Measurements from ENCODE around the gene SLC13A2. TPM values are rescaled to one million over a fixed set of nuclear protein-coding genes. Genes with fewer than 3 reads are reported as not detected.

SLC13A2 gene
- total RNA-seq, 1 donor from 2014 or later = not detected

DNA sequence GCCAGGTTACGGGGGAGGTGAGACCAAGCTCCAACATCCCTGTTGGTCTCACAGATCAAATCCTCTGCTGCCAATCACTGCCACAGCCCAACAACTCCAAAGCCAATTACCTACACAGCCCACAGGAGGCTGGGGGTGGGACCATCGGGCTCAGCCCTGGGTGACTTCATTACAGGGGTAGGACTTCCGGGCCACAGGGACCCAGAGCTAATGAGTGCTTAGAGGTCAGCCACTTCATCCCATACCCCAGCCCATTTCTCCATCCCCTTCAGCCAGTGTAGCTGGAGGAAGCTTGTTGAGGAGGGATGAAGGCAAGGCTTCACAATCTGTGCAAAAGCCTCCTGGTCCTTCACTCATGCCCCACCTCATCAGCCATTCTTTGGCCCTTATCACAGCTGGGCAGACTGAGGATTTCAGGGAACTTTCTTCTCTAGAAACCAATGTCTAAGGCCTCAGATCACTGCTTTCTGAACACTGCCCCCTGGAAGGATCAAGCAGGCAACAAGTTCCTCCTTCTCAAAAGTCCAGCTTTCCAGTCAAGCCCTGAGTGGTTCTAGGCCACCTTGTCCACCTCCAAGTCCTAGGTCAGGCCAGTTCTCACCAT is 38.5 kb downstream of the SLC13A2 start:
- H3K4me1 Mint-ChIP-seq = peaks cover 10% of the 10 kb centered on the region
- peaks cover 39% of the 10 kb centered on the region for H3K27me3 Mint-ChIP-seq (ENCODE audit: low read depth)
- H3K9me3 Mint-ChIP-seq = no peaks in the 10 kb centered on the region
- TF ChIP-seq, protein P1, sequence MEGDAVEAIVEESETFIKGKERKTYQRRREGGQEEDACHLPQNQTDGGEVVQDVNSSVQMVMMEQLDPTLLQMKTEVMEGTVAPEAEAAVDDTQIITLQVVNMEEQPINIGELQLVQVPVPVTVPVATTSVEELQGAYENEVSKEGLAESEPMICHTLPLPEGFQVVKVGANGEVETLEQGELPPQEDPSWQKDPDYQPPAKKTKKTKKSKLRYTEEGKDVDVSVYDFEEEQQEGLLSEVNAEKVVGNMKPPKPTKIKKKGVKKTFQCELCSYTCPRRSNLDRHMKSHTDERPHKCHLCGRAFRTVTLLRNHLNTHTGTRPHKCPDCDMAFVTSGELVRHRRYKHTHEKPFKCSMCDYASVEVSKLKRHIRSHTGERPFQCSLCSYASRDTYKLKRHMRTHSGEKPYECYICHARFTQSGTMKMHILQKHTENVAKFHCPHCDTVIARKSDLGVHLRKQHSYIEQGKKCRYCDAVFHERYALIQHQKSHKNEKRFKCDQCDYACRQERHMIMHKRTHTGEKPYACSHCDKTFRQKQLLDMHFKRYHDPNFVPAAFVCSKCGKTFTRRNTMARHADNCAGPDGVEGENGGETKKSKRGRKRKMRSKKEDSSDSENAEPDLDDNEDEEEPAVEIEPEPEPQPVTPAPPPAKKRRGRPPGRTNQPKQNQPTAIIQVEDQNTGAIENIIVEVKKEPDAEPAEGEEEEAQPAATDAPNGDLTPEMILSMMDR (IDR thresholded peaks at IDR 0.05; ENCODE audit: unreplicated experiment) = no peak
- no peak overlapping the region for H3K27ac Mint-ChIP-seq
- no peak overlapping the region for H3K4me3 Mint-ChIP-seq
- H3K36me3 Mint-ChIP-seq = no peaks in the 10 kb centered on the region
- no peak for DNase-seq (ENCODE audit: low spot score in 2 of 2, unreplicated experiment in 2 of 2)

DNA sequence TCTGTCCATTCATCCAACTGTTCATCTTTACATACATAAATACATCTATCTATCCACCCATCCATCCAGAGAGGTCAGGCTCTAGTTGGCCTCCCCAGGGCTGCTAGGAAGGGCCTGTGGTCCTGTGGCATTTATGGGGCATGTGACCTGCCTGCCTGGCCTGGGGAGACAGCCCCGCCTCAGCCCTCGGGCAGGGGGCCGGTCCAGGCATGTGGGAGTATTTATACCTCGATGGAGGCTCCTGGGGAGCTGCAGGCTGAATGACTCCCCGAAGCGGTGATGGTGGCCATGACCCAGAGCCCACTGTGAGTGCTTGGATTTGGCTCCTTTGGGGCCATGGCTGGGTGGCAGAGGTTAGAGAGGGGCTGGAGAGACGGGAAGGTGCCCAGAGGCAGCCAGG is 40.0 kb downstream of the SLC13A2 start:
- Mint-ChIP-seq H3K4me3 (no peak overlapping the region), H3K9me3 (no peaks in the 10 kb centered on the region), H3K36me3 (no peaks in the 10 kb centered on the region), H3K4me1 (peaks cover under 1% of the 10 kb centered on the region), H3K27me3 (ENCODE audit: low read depth) (peaks cover 36% of the 10 kb centered on the region), H3K27ac (no peak overlapping the region)
- TF ChIP-seq, protein P1 (IDR thresholded peaks at IDR 0.05; ENCODE audit: unreplicated experiment) = no peak
- DNase-seq (ENCODE audit: low spot score in 2 of 2, unreplicated experiment in 2 of 2) = no peak

DNA sequence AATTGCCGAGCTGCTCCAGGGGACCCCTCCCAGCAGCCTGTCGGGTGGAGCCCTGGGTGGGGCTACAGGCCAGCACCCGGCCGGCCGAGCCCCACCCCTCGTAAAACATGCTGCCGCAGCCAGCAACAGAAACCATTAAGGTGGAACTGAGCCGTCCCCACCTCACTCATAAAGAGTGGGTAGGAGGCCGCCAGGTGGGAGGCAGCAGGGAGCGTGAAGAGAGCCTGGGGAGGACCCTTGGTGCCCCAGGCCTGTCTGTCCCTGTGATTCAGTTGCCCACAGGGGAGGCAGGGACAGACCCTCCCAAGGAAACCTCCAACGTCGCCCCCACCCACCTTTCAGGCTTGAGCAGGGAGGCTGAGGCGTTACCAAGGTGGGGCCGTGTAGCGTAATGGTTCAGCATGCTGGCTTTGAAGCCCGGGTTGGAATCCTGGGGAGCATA is 41.1 kb downstream of the SLC13A2 start:
- peaks cover 35% of the 10 kb centered on the region for H3K27me3 Mint-ChIP-seq (ENCODE audit: low read depth)
- H3K4me3 Mint-ChIP-seq = no peak overlapping the region
- TF ChIP-seq, protein P1 (IDR thresholded peaks at IDR 0.05; ENCODE audit: unreplicated experiment) = no peak
- no peaks in the 10 kb centered on the region for H3K9me3 Mint-ChIP-seq
- H3K27ac Mint-ChIP-seq = no peak overlapping the region
- no peak for DNase-seq (ENCODE audit: low spot score in 2 of 2, unreplicated experiment in 2 of 2)
- no peaks in the 10 kb centered on the region for H3K36me3 Mint-ChIP-seq
- H3K4me1 Mint-ChIP-seq = no peaks in the 10 kb centered on the region

DNA sequence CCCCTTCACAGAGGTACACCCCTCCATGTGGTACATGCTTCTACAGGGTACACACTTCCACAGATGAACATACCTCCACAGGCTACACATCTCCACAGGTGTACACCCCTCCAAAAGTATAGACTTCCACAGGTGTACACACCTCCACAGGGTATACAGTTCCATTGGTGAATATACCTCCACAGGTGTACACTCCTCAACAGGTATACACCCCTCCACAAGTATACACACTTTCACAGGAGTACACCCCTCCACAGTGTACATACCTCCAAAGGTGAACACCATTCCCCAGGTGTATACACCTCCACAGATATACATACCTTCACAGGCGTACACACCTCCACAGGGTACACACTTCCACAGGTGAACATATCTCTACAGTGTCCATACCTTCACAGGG is 42.1 kb downstream of the SLC13A2 start:
- TF ChIP-seq, protein P1 (IDR thresholded peaks at IDR 0.05; ENCODE audit: unreplicated experiment) = no peak
- no peaks in the 10 kb centered on the region for H3K36me3 Mint-ChIP-seq
- H3K4me3 Mint-ChIP-seq = no peak overlapping the region
- no peaks in the 10 kb centered on the region for H3K4me1 Mint-ChIP-seq
- H3K9me3 Mint-ChIP-seq = no peaks in the 10 kb centered on the region
- no peak overlapping the region for H3K27ac Mint-ChIP-seq
- no peak for DNase-seq (ENCODE audit: low spot score in 2 of 2, unreplicated experiment in 2 of 2)
- peaks cover 30% of the 10 kb centered on the region for H3K27me3 Mint-ChIP-seq (ENCODE audit: low read depth)

DNA sequence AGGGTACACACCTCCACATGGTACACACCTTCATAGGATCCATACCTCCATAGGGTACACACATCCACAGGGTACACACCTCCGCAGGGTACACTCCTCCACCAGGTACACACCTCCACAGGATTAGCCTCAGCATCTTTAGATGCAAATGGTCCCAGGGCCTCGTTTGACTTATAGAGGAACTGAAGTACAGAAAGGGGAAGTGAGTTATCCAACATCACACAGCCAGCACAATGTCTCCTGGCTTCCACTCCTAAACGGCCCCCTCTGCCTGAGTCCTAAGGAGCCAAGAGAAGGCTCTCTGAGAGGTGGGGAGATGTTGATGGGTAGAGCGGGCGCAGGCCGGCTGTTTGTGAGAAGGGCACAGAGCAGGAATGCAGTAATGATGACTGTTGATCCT is 44.7 kb downstream of the SLC13A2 start:
- peaks cover 18% of the 10 kb centered on the region for H3K27me3 Mint-ChIP-seq (ENCODE audit: low read depth)
- H3K4me3 Mint-ChIP-seq = no peak overlapping the region
- no peaks in the 10 kb centered on the region for H3K4me1 Mint-ChIP-seq
- H3K27ac Mint-ChIP-seq = no peak overlapping the region
- DNase-seq (ENCODE audit: low spot score in 2 of 2, unreplicated experiment in 2 of 2) = no peak
- no peaks in the 10 kb centered on the region for H3K36me3 Mint-ChIP-seq
- H3K9me3 Mint-ChIP-seq = no peaks in the 10 kb centered on the region
- TF ChIP-seq, protein P1 (IDR thresholded peaks at IDR 0.05; ENCODE audit: unreplicated experiment) = no peak

DNA sequence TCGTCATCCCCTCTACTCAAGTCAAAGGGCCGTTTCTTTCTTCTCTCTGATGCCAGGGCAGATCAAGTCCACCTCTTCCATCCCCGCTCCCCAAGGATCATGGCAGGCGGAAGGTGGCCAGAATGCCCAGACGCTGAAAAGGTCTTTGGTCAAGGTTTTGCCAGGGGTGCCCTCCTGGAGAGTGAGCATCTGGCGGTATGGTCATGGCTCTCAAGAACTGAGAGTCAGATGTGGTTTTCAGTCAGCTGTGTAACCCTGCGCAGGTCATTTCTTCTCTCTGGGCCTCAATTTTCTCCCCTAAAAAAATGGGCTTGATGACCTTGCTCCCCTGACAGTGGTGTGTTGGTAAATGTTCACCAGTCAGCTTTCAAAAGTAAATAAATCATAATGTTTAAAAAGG is 45.1 kb downstream of the SLC13A2 start:
- Mint-ChIP-seq H3K27me3 (ENCODE audit: low read depth) (peaks cover 14% of the 10 kb centered on the region), H3K9me3 (no peaks in the 10 kb centered on the region), H3K27ac (no peak overlapping the region), H3K4me3 (no peak overlapping the region), H3K36me3 (no peaks in the 10 kb centered on the region), H3K4me1 (no peaks in the 10 kb centered on the region)
- TF ChIP-seq, protein P1 (IDR thresholded peaks at IDR 0.05; ENCODE audit: unreplicated experiment) = no peak
- no peak for DNase-seq (ENCODE audit: low spot score in 2 of 2, unreplicated experiment in 2 of 2)

Data from mesothelial cell of epicardium (in vitro differentiated cells).